K562 (cell line): ENCODE data around the gene ARHGDIB. TPM values are rescaled to one million over a fixed set of nuclear protein-coding genes. Genes with fewer than 3 reads are reported as not detected.
A peak's percentile ranks its signal among the peaks of the same experiment; 100 is the strongest.

Experiments
- CUX1 ChIP-seq: fragments of 200-800 bp; sonication (Bioruptor generic); IDR thresholded peaks from 2 replicates; pipeline ENCODE4 v1.6.1; 2016; ENCODE audit warnings: missing genetic modification characterization, missing compliant biosample characterization
- NELFE ChIP-seq: IDR thresholded peaks from 2 replicates; pipeline ENCODE4 v1.6.1; 2011; ENCODE audit warnings: mild to moderate bottlenecking; ENCODE audit not compliant: insufficient read depth, insufficient read length
- PURB ChIP-seq: sonication (generic); formaldehyde crosslinking; IDR thresholded peaks from 2 replicates; pipeline ENCODE4 v1.9.0; 2021; ENCODE audit warnings: low read depth, mild to moderate bottlenecking, missing genetic modification reagents
- RAD21 ChIP-seq, 2 experiments: fragments of 250-450 bp in 1 of 2; fragments of 450-650 bp in 1 of 2; sonication (Bioruptor Pico) in 1 of 2; formaldehyde crosslinking in 1 of 2; IDR thresholded peaks in 1 of 2; conservative IDR thresholded peaks in 1 of 2; 2 replicates each; pipeline versions ENCODE4 v1.4.0 to v1.8.0; 2020 to 2022; ENCODE audit warnings: mild to moderate bottlenecking in 2 of 2, moderate library complexity in 1 of 2
- TRIM28 ChIP-seq: fragments of 450-650 bp; IDR thresholded peaks from 2 replicates; pipeline ENCODE4 v1.6.1; 2017
- ZNF518B ChIP-seq: fragments of 250-450 bp; sonication (Bioruptor Pico); IDR thresholded peaks from 2 replicates; pipeline ENCODE4 v1.5.0; 2021; ENCODE audit warnings: mild to moderate bottlenecking, moderate library complexity
- ZNF766 ChIP-seq: fragments of 200-800 bp; sonication (Bioruptor generic); conservative IDR thresholded peaks from 2 replicates; pipeline ENCODE4 v1.6.1; 2016; ENCODE audit warnings: missing genetic modification characterization, missing compliant biosample characterization
- polyA plus RNA-seq, 8 experiments: library from polyadenylated mRNA; depleted of rRNA in 4 of 8; stranded (reverse) in 5 of 8; unstranded in 3 of 8; fragments of >200 nt; fragmentation: Nextera tagmentation in 2 of 8; fragmentation: Illumina TruSeq in 1 of 8; extraction: Ambion mirVana in 2 of 8; extraction: Trizol in 1 of 8; gene quantifications; 2 replicates each; pipeline versions ENCODE4 v1.2.1 to v1.2.3, GENCODE V29; 2011 to 2014; ENCODE audit warnings: inconsistent platforms in 1 of 8, missing spikeins in 1 of 8
- total RNA-seq, 7 experiments: library from RNA; depleted of rRNA in 6 of 7; stranded (reverse); fragments of >200 nt in 6 of 7; fragmentation: Illumina TruSeq in 2 of 7; extraction: Trizol in 2 of 7; gene quantifications; 2 replicates each; pipeline versions ENCODE4 v1.2.1 to v1.2.3, GENCODE V29; 2011 to 2021; ENCODE audit warnings: low replicate concordance in 1 of 7
- TF ChIP-seq, protein P1 (sequence below), 2 experiments: fragments of 450-650 bp in 1 of 2; sonication (generic) in 1 of 2; formaldehyde crosslinking in 1 of 2; IDR thresholded peaks; 2 replicates each; pipeline versions ENCODE4 v1.7.1 to v1.9.0; 2016 to 2022; ENCODE audit warnings: inconsistent platforms in 1 of 2, mild to moderate bottlenecking in 1 of 2, missing genetic modification reagents in 1 of 2

The ARHGDIB gene
- total and polyA plus RNA-seq, 9 of the 15 experiments (the other 6 are each of a cell fraction or from before 2014, with no cell fraction given): 9.5 to 204 (median 116) TPM

DNA sequence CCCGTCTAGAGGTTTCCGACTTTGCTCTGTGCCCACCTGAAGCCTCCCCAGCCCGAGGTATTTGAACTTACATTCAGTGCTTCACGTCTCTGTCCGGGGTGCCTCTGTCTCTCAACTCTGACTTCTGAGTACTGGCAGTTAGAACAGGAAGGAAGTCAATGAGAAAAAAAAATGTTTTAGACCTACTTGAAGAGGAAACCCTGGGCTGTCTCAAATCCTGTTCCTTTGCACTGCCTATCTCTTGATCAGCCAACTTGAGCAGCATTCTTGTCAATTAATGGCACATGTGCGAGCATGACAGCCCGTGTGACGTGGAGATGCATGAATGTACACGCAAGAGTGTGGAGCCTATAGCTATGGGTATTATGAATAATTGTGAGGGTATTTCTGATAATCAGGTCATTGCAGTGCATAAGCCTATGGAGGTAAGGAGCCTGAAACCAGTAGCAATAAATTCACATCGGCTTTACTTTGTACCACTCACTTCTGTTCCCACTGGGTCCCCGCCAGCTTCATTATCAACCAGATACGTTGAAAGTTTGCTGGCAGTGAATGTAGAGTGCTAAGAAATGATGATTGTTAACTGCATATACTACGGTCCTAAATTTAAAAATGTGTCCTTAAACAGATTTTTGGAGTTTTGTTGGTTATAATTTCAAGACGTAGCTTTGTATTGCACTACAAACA lies at the start of gene ARHGDIB (continued):
- TF ChIP-seq RAD21 (CRISPR knock-in tag; conservative IDR thresholded peaks at IDR 0.05 in 1 of 2, IDR thresholded peaks at IDR 0.05 in 1 of 2) (no peak), ZNF518B (CRISPR knock-in tag) (no peak), PURB (no peak), NELFE (no peak), TRIM28 (no peak), CUX1 (CRISPR knock-in tag) (0 out of 2 replicates have a peak, but pooled peaks have one; percentile 37), ZNF766 (CRISPR knock-in tag) (0 out of 2 replicates have a peak, but pooled peaks have one; percentile 22)
- TF ChIP-seq, protein P1, sequence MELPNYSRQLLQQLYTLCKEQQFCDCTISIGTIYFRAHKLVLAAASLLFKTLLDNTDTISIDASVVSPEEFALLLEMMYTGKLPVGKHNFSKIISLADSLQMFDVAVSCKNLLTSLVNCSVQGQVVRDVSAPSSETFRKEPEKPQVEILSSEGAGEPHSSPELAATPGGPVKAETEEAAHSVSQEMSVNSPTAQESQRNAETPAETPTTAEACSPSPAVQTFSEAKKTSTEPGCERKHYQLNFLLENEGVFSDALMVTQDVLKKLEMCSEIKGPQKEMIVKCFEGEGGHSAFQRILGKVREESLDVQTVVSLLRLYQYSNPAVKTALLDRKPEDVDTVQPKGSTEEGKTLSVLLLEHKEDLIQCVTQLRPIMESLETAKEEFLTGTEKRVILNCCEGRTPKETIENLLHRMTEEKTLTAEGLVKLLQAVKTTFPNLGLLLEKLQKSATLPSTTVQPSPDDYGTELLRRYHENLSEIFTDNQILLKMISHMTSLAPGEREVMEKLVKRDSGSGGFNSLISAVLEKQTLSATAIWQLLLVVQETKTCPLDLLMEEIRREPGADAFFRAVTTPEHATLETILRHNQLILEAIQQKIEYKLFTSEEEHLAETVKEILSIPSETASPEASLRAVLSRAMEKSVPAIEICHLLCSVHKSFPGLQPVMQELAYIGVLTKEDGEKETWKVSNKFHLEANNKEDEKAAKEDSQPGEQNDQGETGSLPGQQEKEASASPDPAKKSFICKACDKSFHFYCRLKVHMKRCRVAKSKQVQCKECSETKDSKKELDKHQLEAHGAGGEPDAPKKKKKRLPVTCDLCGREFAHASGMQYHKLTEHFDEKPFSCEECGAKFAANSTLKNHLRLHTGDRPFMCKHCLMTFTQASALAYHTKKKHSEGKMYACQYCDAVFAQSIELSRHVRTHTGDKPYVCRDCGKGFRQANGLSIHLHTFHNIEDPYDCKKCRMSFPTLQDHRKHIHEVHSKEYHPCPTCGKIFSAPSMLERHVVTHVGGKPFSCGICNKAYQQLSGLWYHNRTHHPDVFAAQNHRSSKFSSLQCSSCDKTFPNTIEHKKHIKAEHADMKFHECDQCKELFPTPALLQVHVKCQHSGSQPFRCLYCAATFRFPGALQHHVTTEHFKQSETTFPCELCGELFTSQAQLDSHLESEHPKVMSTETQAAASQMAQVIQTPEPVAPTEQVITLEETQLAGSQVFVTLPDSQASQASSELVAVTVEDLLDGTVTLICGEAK (IDR thresholded peaks at IDR 0.05): no peak
- TF ChIP-seq, protein P1 (CRISPR knock-in tag; IDR thresholded peaks at IDR 0.05): no peak
